HG02610 (cell line): ENCODE data around the gene DNAH14.
"Not testable (repeated sequence)": the region's sequence is repeated elsewhere in the genome, so short reads cannot be mapped to it uniquely, and the experiment has no call there.

Experiments
- ATAC-seq: cut with Tn5 transposase; IDR thresholded peaks from one replicate; pipeline ENCODE4 v1.9.1; 2021; ENCODE audit warnings: mild to moderate bottlenecking, moderate library complexity; ENCODE audit not compliant: unreplicated experiment

Gene DNAH14

GRCh38 chr1:225335098-225335778 is 405.8 kb downstream of the DNAH14 start:
- ATAC-seq: not testable (repeated sequence)

GRCh38 chr1:225338545-225338944 is 409.1 kb downstream of the DNAH14 start:
- no peak for ATAC-seq

DNA sequence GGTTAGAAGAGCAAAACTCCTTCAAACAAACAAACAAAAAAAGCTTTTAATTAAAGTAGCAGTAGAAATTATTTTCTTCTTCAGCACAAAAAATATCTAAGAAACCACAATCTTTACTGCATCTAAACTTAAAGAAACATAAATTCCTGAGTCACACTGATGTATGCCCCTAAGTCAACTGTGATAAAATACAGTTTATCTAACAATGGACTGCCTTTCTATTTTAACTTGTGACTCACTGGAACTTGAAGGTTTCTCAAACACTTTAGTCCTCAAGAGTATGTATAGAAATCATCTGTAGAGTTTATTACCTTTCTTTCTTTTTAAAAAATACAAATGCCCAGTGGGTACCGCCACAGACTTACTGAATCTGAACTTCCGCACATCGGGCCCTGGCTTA is 412.2 kb downstream of the DNAH14 start:
- ATAC-seq: no peak

DNA sequence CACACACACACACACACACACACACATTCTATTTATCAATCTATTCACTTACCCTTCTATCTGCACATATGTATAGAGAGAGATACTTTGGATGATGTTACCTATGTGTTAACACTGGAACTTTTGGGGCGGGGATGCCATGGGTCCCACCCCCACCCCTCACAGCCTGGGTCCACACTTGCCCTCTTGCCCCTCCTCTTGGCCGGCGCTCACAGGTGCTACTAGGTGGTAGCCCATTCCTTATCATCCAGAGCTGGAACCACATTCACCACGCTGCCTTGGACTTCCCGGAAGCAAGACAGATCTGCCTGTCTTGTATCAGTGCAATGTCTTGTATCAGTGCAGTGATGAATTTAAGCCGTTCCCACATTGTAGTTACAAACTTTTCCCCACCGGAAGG is 413.2 kb downstream of the DNAH14 start:
- ATAC-seq: no peak

GRCh38 chr1:225343618-225344017 is 414.1 kb downstream of the DNAH14 start:
- no peak for ATAC-seq

GRCh38 chr1:225347123-225347683 is 417.7 kb downstream of the DNAH14 start:
- no peak for ATAC-seq

- no peak for ATAC-seq
These were observed 418.9 kb downstream of the DNAH14 start for GRCh38 chr1:225348400-225348799.

GRCh38 chr1:225349826-225350225 is 420.4 kb downstream of the DNAH14 start:
- no peak for ATAC-seq

DNA sequence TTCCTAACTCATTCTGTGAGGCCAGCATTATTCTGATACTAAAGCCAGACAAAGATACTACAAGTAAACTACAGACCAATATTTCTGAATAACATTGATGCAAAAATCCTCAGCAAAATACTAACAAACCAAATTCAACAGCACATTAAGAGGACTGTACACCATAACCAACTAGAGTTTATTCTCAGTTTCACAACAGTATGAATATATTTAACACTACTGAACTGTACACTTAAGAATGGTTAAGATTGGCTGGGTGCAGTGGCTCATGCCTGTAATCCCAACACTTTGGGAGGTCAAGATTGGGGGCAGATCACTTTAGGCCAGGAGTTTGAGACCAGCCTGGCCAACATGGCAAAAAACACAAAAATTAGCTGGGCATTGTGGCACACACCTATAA is 421.4 kb downstream of the DNAH14 start:
- no peak for ATAC-seq

DNA sequence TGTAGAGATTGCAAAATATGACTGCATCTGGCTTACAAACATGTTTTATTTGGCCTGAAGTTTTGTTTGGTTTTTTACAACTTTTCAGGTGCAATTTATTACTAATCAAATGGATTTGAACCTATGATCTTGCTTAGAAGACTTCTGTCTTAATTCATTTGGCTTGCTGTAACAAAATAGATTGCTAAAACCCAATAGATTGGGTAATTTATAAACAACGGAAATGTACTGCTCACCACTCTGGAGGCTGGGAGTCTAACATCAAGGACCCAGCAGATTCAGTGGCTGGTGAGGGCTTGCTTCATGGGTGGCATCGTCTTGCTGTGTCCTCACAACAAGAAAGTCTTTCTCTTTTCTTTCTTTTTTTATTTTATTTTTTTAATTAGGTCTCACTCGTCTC is 425.4 kb downstream of the DNAH14 start:
- ATAC-seq: no peak

- no peak for ATAC-seq
These were observed 426.4 kb downstream of the DNAH14 start for GRCh38 chr1:225355863-225356262.

- no peak for ATAC-seq
These were observed 430.6 kb downstream of the DNAH14 start for GRCh38 chr1:225360119-225360518.

DNA sequence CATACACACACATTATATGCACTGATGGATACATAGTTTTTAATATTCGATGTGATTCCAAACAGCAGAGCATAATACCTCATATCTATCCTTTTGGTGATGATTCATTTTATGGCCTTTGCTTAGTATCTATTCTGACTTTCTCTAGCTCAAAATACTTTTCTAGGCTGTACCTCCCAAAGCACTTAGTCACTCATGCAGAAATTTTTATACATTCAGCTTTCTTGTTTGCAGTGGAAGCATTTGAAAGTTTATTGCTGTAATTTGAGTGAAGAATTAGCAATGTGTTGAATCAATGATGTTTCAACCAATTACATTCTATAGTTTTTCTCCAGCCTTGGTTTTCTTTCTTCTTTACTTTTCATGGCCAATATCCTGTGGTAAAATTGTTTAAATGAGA is 431.7 kb downstream of the DNAH14 start:
- no peak for ATAC-seq

- ATAC-seq: no peak
These were observed 433.3 kb downstream of the DNAH14 start for GRCh38 chr1:225362805-225363204.

DNA sequence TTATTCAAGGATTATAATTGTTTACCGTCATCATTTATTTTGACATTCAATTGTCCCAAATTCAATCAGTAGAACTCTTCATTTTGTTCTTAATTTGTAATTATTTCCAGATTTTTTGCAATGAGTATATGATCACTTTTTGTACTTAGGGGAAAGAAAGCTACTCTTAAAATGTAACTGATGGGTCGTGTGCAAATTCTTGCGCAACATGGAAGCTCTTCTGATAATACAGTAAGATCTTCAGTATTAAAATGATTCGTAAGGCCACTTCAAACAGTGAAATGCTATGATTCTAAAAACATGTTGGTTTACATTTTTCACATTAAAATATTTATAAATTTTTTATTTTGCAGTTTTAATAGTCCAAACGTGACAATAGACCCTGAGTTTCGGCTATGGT is 435.0 kb downstream of the DNAH14 start:
- ATAC-seq: no peak

DNA sequence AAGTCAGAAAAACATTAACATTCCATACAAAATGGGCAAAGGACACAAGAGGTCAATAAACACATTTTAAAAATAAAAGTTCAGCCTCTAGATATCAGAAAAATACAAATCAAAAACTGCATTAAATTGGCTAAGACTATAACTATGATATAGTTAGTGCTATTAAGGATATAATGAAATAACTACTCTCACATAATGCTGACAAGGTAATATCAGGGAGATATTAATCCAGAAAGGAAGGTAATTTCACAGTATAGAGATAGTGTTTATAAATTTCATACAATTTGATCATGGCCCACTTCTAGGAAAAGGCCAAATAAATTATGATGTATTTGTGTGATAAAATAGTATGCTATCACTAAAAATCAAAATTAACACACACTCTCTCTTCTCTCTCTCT is 436.5 kb downstream of the DNAH14 start:
- ATAC-seq: no peak

DNA sequence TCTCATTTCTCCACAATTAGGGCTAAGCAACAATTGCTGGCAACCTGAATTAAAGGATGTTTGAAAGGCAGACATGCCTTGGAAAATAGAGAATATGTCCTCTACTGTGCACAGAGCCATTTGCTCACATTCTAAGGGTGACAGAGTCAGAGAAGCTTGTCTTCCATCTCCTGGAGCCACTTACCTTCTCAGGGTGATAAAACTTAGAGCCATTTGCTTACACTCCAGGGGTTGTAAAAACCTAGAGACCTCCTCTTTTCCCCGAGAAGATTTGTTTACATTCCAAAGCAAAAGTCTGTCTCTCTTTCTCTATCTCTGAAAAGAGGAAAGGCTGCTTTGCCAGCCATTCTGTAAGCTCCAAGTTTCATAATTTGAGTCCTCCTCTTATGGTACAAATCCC is 437.1 kb downstream of the DNAH14 start:
- no peak for ATAC-seq

DNA sequence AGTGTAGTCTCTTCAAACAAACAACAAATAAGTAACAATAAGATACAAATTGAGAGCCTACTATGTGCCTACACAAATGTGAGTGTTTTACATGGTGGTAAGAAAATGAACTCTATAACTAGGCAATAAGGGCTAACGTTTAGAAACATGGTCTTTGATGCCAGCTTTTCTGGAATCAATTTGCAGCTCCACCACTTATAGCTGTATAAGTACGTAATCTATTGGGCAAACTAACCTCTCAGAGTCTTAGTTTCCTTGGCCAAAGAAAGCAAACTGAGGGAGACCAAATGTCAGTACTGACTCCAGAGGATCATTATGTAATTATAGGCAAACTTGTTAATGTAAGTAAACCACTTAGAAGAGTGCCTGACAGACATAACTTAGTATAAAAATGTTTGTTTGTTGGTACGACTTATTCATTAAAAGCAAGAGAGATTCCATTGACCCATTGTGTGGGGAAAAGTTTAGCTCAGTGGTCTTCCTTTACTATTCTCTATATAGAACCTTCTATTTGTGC is 438.6 kb downstream of the DNAH14 start:
- no peak for ATAC-seq

- ATAC-seq: no peak
These were observed 442.0 kb downstream of the DNAH14 start for GRCh38 chr1:225371366-225372010.

DNA sequence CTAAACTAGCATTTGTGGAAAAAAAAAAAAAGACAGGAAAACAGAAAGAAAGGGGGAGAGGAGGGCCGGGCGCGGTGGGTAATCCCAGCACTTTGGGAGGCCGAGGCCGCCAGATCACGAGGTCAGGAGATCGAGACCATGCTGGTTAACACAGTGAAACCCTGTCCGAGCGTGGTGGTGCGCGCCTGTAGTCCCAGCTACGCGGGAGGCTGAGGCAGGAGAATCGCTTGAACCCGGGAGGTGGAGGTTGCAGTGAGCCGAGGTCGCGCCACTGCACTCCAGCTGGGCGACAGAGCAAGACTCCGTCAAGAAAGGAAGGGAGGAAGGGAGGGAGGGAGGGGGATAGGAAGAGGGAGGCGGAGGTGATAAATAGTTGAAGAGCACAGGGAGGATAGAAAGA is 443.7 kb downstream of the DNAH14 start:
- no peak for ATAC-seq

DNA sequence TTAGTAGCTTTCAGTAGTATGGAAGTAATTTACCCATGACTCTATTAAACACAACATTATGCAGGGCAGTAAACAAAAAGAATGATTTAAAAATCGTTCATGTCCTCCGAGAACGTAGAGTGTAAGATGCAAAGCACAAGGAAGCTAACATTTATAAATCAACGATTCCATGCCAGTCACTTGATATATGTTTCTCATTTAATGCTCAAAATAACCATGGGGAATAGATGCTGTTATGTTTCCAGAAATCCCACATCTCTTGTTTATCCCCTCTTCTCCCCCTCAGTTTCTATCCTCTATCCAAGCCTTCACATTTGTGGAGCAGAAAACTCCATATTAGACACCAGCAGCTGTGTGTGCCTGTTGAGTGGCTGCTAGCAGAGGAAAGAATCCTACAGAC is 445.5 kb downstream of the DNAH14 start:
- ATAC-seq: no peak

GRCh38 chr1:225378880-225379279 is 449.4 kb downstream of the DNAH14 start:
- no peak for ATAC-seq
